GM18873 (cell line): ENCODE results near the gene FBXO8.

Experiments
- ATAC-seq: cut with Tn5 transposase; IDR thresholded peaks from one replicate; pipeline ENCODE4 v1.9.1; 2021; ENCODE audit warnings: mild to moderate bottlenecking, moderate library complexity, moderate number of reproducible peaks; ENCODE audit not compliant: unreplicated experiment, low FRiP score

FBXO8 gene

DNA sequence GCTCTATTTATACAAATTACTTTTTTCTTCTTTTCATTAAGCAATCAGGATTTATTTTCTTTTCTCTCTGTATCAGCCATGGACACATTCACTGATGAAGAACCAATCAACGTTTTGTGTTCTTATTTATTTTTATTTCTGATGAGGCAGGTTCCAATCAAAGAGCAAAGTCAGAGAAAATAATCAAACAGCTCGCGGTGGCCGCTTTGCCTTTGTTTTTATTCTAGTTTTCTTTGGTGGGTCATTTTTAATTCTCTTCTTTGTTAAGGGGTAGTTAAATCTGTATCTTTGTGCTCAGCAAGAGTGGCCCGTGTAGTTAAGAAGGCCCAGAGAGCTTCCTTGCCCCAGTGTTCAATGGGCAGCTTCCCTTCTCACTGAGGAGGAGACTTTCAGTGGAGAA is 71.4 kb downstream of the FBXO8 start:
- no peak for ATAC-seq

DNA sequence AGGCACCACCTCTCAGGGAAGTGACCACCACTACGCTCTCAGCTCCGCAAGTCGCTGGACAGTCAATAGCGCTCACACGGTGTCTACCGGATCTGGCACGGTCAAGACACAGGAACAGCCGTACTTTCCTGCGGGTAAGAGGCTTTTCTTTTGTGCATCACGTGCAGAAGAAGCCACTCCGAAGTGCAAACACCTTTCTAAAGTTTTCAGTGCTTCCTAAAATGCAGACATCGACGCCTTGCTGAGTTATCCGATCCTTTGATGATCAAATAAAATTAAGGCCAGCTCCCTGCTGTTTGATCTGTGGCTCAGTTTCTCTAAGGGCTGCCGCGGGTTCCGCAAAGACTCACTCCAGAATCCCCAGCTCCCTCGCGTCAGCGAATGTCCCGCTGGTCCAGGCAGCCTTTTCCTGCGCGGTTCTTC is 71.8 kb downstream of the FBXO8 start:
- no peak for ATAC-seq

DNA sequence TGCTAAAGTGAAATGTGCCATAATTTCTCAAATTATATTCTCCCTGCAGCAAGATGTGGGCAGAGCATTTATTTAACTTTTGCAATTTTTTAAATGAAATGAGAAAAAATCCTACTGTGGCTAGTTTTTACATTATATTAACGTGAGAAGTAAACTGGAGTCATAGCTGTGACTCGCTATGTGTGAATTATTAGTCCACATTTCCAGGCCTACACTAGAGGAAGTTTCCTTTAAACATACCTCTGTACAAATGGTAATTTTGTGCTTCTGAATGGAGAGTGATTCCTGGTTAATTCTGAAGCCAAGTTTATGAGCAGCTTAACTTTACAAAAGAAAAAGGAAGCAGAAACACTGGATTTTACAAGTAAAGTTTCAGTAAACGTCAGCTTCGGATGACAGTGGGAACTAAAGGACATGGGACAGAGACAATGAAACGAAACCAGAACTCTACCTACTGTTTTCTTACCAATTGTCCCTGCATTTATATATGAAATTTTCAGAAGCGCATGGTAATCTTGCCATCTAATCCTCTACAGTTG is 72.4 kb downstream of the FBXO8 start:
- ATAC-seq = no peak

DNA sequence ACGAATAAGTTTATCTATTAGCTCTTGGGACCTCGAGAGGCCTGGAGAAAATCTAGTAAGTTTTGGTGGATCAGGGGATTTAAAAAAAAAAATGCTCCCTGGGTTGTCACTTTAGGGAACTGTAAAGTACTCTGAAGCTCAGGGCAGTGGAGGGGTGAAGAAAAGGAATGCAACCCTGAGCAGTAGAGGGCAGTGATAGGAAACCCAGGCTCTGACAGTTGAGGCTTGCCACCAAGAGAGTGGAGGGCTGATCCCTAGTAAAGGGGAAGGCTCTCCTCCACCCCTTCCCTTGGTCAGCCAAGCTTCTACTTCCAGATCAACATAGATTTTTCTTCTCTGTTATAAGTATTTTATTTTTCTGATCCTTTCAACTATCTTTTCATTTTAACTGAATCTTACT is 73.1 kb downstream of the FBXO8 start:
- no peak for ATAC-seq

DNA sequence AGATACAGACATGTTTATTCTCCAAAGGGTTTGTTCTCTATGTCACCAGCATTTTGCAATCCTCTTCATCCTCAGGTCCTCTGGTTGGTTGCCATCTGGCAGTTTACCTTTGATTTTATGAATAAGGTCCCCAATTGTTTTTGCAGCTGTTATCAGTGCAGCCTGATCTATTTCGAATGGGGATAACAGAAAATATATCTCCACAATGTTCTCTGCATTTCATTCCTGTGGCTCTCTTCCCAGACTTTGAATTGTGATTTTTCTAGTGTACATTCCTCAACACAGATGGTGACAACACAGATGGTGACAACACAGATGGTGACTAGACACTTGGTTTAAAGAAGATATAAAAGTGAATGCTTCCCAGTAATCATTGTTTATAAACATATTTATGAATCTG is 74.1 kb downstream of the FBXO8 start:
- ATAC-seq = no peak

DNA sequence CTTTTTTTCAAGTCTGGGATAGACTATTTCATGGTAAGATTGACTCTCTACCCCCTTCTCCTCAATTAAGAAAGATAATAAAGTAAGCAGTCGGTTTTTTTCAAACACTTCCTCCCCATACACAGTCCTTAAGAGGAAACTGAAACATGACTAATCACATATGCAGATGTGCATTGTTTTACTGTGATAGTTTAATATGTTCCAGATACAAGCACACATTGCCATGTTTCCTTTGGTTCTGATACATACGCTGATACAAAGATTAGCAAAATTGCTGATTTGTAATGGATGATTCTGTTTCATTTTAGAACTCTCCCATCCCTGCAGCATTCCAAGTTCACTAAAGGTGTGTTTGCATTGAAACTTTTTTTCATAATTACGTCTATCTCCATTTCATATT is 76.1 kb downstream of the FBXO8 start:
- ATAC-seq = no peak

DNA sequence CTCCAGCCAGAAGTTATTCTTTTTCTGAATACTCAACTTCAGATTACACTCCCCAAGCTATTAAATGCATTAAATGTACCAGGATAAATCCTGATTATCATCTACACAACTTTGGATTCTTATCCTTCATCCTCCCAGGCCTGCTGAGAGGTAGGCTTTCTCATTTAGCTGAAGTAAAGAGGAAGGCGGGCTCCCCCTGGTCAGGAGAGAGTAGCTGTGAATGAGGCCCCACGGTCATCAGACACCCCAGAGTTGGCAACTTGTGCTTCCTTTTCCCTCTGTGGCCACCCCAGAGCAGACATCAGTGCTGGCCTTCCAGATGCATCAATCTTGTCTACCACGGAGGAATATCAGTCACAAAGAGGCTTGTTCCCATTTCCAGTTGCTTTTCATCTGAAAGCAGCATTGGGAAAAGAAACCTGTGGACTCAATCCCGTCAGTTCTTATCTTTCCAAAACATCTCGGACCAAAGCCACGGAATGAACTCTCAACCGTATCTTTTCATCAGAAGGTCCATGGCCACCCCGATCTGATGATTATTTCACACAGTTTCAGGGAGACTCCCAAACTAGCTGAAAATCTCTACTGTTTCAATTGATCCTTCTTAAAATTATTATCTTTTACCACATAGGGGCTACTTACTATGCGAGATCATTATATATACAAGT is 79.2 kb downstream of the FBXO8 start:
- ATAC-seq = no peak

DNA sequence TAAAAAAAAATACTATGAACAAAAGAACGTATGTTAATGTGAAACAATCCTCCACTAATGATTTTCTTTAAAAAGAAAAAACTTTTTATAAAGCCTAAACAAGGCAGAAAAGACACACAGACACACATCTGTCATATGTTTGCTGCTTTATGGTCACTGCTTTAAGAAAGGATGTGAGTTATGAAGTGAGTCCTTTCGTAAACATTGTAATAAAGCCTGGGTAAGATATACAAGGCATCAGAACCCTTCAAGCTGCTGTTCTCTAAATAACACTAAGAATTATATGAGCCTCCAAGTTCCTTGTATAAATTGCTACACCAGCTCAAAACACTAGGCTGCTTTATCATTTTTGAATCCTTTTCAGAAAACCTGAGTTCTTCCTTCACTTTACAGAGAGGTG is 81.6 kb downstream of the FBXO8 start:
- ATAC-seq = no peak

DNA sequence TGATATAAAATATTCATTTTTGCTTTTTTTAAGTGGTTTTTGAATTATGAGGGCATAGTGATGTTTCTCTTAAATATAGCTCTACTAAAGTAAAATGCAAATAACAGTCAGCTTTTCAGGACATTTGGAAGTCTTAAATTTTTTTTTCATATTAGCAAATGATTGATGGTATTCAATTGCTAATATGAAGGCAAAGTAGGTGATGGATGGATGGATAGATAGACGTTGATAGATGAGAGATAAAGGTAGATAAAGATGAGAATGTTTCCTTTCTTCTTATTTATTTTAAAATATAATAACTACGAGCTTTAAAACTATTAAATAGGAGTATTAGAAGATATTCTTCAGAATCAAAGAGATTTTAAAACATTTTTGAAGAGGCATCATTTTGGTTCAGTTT is 83.7 kb downstream of the FBXO8 start:
- ATAC-seq = no peak

DNA sequence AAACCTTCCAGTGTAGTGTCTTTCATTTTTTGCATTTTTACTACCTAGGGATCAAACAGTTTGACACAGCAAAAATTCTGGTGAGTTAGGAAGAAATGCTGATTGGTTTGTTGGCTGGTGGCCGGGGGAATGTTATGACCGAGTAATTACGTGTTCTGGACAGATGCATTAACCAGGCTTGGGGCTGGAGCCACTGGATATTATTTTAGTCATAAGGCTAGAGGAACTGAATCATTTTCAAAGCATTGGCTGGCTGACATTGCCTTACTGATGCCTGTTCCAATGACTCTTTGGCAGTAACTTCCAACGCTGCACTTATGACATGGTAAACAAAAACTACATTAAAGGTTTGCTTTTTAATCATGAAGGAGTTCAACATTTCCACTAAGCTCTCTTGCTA is 84.6 kb downstream of the FBXO8 start:
- ATAC-seq = no peak

DNA sequence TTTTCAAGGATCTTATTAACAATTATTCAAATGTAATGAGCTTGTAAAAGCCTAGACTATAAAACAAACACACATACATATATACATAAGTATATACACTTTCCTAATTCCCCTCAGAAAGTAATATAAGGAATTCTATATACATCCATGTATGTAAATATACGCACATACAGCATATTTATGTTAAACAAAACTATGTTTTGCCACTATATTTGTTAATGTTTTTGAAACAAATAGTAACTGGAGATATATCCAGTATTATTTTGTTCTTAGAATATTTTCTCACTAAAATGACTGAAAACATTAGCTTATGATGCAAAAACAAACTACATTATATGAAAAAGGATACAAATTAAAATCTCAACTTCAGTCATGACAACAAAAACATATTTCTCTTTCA is 85.1 kb downstream of the FBXO8 start:
- no peak for ATAC-seq

DNA sequence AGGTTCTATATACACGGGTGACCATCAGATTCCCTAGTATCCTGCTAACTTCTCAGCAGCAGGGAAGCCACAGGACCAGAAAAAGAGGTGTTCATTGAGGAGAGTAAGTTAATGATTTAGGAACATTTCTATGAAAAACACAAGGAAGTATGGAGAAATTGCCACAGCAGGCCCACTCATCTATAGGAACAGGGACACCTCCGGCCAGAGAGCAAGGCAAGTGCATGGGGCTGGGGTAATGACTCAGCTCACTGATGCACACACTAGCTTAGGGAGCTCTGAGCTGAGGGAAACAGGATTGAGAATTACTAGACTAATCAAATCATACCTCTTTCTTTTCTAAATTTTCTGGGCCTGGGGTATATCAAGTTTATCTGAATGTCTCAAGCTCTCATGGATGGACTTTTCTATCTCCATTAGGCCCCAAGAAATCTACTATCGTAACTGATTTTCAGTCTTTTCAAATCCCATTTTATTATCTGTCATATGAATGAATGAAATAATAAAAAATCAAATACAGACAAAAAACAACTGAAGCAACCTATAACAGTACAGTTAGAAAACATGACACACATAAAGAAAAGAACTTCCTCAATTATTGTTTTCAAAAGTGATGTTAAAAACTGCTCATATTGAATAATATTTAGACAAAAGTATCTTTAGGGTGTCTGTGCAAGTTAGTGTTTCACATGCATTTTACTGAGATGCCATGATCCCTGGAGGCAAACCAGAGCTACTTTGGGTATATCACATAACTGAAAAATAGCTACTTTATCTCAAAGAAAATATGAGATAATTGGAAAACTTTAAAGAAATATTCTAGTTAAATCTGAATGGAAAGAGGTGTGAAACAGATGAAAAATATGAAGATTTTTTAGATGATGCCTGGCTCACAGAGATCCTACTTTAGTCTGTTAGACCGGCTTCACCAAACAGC is 89.8 kb downstream of the FBXO8 start:
- no peak for ATAC-seq

DNA sequence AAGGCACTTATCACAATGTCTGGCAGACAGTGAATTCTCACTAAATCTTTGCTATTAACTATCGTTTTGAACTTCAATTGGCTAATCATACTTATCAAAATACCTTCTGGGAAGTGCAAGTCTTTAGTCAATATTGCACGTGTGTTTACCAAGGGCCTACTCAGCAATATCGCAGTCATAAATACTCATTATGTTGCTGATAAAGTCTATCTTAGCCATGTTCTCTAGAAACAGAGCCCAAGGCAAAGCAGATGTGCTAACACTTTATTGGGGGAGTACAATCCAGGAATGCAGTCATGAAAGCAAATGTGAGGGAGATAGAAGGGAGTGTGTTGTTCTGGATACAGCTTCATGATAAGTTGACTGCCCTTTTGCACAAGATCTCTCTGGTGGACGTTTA is 90.5 kb downstream of the FBXO8 start:
- ATAC-seq = no peak

DNA sequence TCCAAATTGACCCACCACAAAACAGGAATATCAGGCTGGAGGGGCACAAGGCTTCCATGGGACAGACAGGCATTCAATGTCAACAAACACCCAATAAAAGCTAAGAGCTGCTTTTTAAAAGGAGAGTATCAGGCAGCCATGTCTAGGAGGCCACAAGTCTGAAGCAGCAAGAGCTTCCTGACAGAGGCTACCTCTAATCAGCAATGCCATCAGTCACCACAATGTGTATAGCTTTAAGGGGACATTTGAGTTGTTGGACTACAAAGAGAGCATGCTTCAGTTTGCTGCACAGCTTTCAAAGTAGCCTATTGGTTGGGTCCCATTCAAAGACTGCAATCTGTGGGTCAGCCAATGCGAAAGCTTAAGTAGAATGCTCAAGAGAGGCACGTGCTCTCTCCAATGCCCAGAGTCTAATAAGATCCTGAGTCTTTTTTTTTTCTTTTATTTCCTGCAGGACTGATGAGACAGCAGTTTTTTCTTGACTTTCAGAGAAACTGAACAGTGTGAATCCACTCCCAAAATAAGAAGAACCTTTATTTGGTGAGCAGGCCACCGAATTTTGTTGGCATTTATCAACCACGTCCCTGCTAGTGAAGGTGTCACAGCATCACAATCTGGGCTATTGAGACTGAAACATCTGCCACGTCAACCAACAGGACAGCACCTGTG is 92.5 kb downstream of the FBXO8 start:
- no peak for ATAC-seq

DNA sequence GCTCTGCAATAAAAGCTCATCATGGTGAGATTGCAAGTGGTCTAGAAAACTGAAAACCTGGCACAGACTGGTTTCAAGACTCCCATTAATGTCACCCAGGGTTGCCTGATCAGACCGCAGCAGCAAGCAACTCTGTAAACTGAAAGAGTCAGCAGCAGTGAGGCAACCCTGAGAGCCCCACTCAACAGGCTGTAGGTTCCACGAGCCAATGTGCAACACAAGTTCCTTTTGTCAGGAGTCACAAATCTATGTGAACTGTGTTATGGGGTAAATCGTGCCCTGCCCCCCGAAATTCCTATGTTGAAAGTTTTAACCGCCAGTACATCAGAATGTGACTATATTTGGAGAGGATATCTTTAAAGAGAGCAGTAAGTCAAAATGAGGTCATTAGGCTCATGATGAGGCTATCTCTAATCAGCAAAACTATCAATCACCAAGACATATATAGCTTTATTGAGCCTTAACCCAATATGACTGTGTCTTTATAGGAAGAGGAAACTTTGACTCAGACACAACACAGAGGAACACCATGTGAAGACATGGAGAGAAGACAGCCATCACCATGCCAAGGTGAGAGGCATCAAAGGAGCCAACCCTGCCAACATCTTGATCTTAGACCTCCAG is 94.0 kb downstream of the FBXO8 start:
- ATAC-seq = no peak
